ENCODE data around the gene SGTB. TPM values are rescaled to one million over a fixed set of nuclear protein-coding genes. Genes with fewer than 3 reads are reported as not detected.

SGTB gene
- total and polyA plus RNA-seq, 2 experiments from 2014 or later: 8.0 to 12.5 TPM

DNA sequence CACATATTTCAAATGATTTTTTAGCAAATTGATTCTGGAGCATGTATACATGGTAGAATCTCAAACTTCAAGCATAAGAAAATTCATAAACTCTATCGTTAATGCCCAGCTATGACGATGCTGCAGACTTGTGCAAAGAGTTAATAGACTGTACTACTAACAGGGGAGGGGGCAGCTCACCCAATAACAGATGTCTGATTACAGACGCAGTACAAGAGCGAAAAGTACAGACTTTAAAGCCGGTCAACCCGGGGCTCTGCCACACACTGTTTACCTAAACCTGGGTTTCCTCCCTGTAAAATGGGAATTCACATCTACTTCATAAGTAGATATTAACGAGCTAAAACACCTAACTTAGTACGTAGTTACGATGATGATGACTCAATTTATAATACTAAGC lies 98.4 kb downstream of the SGTB start:
- H3K4me2 ChIP-seq: peak overlapping the region; percentile 88
- H3K9me3 Mint-ChIP-seq: no peaks in the 10 kb centered on the region
- H3K4me1 ChIP-seq (ENCODE audit: insufficient read depth): peaks cover 6% of the 10 kb centered on the region; the same call in 1 of the 2 replicates
- peaks cover 4% of the 10 kb centered on the region for H3K27me3 Mint-ChIP-seq (ENCODE audit: insufficient read depth, low read depth, poor library complexity)
- peaks cover 5% of the 10 kb centered on the region for H3K4me1 Mint-ChIP-seq
- H3K9me2 ChIP-seq (ENCODE audit: insufficient read depth): no peaks in the 10 kb centered on the region
- ATAC-seq (no peak), DNase-seq (ENCODE audit: low spot score) (no peak)
- no peak overlapping the region; the same call in 1 of the 2 replicates for H3K27ac Mint-ChIP-seq
- no peaks in the 10 kb centered on the region for H3K36me3 ChIP-seq (ENCODE audit: insufficient read depth)
- peaks cover 83% of the 10 kb centered on the region for H3K79me2 ChIP-seq (replicated peaks; ENCODE audit: insufficient read depth)
- H3K4me3 Mint-ChIP-seq: peak overlapping the region; percentile 98
- no peaks in the 10 kb centered on the region for H3F3A ChIP-seq (replicated peaks; ENCODE audit: low read depth)
- TF ChIP-seq, protein P1, sequence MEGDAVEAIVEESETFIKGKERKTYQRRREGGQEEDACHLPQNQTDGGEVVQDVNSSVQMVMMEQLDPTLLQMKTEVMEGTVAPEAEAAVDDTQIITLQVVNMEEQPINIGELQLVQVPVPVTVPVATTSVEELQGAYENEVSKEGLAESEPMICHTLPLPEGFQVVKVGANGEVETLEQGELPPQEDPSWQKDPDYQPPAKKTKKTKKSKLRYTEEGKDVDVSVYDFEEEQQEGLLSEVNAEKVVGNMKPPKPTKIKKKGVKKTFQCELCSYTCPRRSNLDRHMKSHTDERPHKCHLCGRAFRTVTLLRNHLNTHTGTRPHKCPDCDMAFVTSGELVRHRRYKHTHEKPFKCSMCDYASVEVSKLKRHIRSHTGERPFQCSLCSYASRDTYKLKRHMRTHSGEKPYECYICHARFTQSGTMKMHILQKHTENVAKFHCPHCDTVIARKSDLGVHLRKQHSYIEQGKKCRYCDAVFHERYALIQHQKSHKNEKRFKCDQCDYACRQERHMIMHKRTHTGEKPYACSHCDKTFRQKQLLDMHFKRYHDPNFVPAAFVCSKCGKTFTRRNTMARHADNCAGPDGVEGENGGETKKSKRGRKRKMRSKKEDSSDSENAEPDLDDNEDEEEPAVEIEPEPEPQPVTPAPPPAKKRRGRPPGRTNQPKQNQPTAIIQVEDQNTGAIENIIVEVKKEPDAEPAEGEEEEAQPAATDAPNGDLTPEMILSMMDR (conservative IDR thresholded peaks at IDR 0.05; ENCODE audit: low read depth in 2 of 2): no peak
- no peak for TF ChIP-seq ETS1 (IDR thresholded peaks at IDR 0.05)
- no peak for TF ChIP-seq JUNB (IDR thresholded peaks at IDR 0.05; ENCODE audit: unreplicated experiment)
- no peak for TF ChIP-seq CREB1 (CRISPR knock-in tag; IDR thresholded peaks at IDR 0.05; ENCODE audit: low read depth)
- TF ChIP-seq ZNF331 (CRISPR knock-in tag; IDR thresholded peaks at IDR 0.05; ENCODE audit: low read depth): no peak
- no peak for TF ChIP-seq ZNF114 (CRISPR knock-in tag; IDR thresholded peaks at IDR 0.05)
- TF ChIP-seq STAT1 (IDR thresholded peaks at IDR 0.05; ENCODE audit: unreplicated experiment): no peak
- no peak for TF ChIP-seq EZH2 (IDR thresholded peaks at IDR 0.05; ENCODE audit: low read depth, unreplicated experiment)
- TF ChIP-seq REST (IDR thresholded peaks at IDR 0.05; ENCODE audit: unreplicated experiment): no peak
- no peak for TF ChIP-seq POLR2AphosphoS5 (IDR thresholded peaks at IDR 0.05; ENCODE audit: low read depth)
- TF ChIP-seq, protein P2, sequence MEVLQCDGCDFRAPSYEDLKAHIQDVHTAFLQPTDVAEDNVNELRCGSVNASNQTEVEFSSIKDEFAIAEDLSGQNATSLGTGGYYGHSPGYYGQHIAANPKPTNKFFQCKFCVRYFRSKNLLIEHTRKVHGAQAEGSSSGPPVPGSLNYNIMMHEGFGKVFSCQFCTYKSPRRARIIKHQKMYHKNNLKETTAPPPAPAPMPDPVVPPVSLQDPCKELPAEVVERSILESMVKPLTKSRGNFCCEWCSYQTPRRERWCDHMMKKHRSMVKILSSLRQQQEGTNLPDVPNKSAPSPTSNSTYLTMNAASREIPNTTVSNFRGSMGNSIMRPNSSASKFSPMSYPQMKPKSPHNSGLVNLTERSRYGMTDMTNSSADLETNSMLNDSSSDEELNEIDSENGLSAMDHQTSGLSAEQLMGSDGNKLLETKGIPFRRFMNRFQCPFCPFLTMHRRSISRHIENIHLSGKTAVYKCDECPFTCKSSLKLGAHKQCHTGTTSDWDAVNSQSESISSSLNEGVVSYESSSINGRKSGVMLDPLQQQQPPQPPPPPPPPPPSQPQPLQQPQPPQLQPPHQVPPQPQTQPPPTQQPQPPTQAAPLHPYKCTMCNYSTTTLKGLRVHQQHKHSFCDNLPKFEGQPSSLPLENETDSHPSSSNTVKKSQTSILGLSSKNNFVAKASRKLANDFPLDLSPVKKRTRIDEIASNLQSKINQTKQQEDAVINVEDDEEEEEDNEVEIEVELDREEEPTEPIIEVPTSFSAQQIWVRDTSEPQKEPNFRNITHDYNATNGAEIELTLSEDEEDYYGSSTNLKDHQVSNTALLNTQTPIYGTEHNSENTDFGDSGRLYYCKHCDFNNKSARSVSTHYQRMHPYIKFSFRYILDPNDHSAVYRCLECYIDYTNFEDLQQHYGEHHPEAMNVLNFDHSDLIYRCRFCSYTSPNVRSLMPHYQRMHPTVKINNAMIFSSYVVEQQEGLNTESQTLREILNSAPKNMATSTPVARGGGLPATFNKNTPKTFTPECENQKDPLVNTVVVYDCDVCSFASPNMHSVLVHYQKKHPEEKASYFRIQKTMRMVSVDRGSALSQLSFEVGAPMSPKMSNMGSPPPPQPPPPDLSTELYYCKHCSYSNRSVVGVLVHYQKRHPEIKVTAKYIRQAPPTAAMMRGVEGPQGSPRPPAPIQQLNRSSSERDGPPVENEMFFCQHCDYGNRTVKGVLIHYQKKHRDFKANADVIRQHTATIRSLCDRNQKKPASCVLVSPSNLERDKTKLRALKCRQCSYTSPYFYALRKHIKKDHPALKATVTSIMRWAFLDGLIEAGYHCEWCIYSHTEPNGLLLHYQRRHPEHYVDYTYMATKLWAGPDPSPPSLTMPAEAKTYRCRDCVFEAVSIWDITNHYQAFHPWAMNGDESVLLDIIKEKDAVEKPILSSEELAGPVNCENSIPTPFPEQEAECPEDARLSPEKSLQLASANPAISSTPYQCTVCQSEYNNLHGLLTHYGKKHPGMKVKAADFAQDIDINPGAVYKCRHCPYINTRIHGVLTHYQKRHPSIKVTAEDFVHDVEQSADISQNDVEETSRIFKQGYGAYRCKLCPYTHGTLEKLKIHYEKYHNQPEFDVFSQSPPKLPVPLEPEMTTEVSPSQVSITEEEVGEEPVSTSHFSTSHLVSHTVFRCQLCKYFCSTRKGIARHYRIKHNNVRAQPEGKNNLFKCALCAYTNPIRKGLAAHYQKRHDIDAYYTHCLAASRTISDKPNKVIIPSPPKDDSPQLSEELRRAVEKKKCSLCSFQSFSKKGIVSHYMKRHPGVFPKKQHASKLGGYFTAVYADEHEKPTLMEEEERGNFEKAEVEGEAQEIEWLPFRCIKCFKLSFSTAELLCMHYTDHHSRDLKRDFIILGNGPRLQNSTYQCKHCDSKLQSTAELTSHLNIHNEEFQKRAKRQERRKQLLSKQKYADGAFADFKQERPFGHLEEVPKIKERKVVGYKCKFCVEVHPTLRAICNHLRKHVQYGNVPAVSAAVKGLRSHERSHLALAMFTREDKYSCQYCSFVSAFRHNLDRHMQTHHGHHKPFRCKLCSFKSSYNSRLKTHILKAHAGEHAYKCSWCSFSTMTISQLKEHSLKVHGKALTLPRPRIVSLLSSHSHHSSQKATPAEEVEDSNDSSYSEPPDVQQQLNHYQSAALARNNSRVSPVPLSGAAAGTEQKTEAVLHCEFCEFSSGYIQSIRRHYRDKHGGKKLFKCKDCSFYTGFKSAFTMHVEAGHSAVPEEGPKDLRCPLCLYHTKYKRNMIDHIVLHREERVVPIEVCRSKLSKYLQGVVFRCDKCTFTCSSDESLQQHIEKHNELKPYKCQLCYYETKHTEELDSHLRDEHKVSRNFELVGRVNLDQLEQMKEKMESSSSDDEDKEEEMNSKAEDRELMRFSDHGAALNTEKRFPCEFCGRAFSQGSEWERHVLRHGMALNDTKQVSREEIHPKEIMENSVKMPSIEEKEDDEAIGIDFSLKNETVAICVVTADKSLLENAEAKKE (CRISPR knock-in tag; IDR thresholded peaks at IDR 0.05): no peak
- no peak for TF ChIP-seq EZH2phosphoT487 (IDR thresholded peaks at IDR 0.05; ENCODE audit: unreplicated experiment)
- TF ChIP-seq NANOG (IDR thresholded peaks at IDR 0.05; ENCODE audit: borderline replicate concordance): no peak
- H3K27me3 ChIP-seq (ENCODE audit: insufficient read depth): no peaks in the 10 kb centered on the region
- H3K27ac ChIP-seq (ENCODE audit: low read depth): peak overlapping the region; percentile 12; the same call in 1 of the 2 replicates
- peaks cover 3% of the 10 kb centered on the region; the same call in 1 of the 3 replicates for H3K36me3 Mint-ChIP-seq (ENCODE audit: low read depth)
- H2AFZ ChIP-seq: no peak overlapping the region; the same call in 1 of the 2 replicates
- H3K4me3 ChIP-seq: peak overlapping the region; percentile 76
- 0 out of 2 replicates have a peak, but pooled peaks cover 4% of the 10 kb centered on the region for H4K20me1 ChIP-seq (replicated peaks; ENCODE audit: insufficient read depth)

Measured in GM23338 (cell line).